ENCODE measurements around the gene TRIM28. TPM values are rescaled to one million over a fixed set of nuclear protein-coding genes. Genes with fewer than 3 reads are reported as not detected.
A peak's percentile ranks its signal among the peaks of the same experiment; 100 is the strongest.
"Not testable (repeated sequence)": the region's sequence is repeated elsewhere in the genome, so short reads cannot be mapped to it uniquely, and the experiment has no call there.

Gene TRIM28
- total RNA-seq = 100 to 1,000 TPM; 345 TPM

- H3K4me1 Mint-ChIP-seq = peaks cover 40% of the 10 kb centered on the region
- no peaks in the 10 kb centered on the region for H3K9me3 Mint-ChIP-seq
- H3K4me3 Mint-ChIP-seq = peak within 1 kb of the TSS; percentile 96
- H3K27ac Mint-ChIP-seq = peak within 1 kb of the TSS; percentile 98
- ChIA-PET POLR2A (interaction anchor here (0.6 to 5.9 kb wide), 10 partner anchors 10 to 68 kb away, joined by 3 to 89 read pairs (median 6); partner anchors contain the start of genes CHMP2A, SLC27A5, UBE2M and ZBTB45), CTCF (interaction anchor here (0.7 to 2.5 kb wide), 6 partner anchors 8 to 37 kb away, joined by 3 to 14 read pairs (median 4); partner anchors contain the start of genes CHMP2A and ZBTB45)
- H3K27me3 Mint-ChIP-seq = peaks cover 11% of the 10 kb centered on the region
- peak; percentile 100 for DNase-seq
- peaks cover 40% of the 10 kb centered on the region for H3K36me3 Mint-ChIP-seq (ENCODE audit: low read depth)
Measured at GRCh38 chr19:58543826-58544590, at the start of gene TRIM28. Gene TRIM28, plus strand, starts transcription at chr19:58544064. Its CDS starts 694 bp downstream, at chr19:58544758.

- CTCF ChIA-PET = interaction anchor here (0.8 kb wide), 1 partner anchor 16 kb away, joined by 3 read pairs; no protein-coding TSS in a partner anchor
- H3K9me3 Mint-ChIP-seq = peaks cover 8% of the 10 kb centered on the region
- POLR2A ChIA-PET = no interaction called here
- H3K4me3 Mint-ChIP-seq = peak overlapping the region; percentile 93
- H3K36me3 Mint-ChIP-seq (ENCODE audit: low read depth) = peaks cover 9% of the 10 kb centered on the region
- peak overlapping the region; percentile 14 for H3K27ac Mint-ChIP-seq
- no peak for DNase-seq
- H3K4me1 Mint-ChIP-seq = peaks cover 33% of the 10 kb centered on the region
- no peaks in the 10 kb centered on the region for H3K27me3 Mint-ChIP-seq
Measured at GRCh38 chr19:58497634-58498170, 46.2 kb upstream of the TRIM28 start.

- H3K4me3 Mint-ChIP-seq = peak overlapping the region; percentile 93
- H3K27ac Mint-ChIP-seq = peak overlapping the region; percentile 81
- H3K27me3 Mint-ChIP-seq = no peaks in the 10 kb centered on the region
- POLR2A ChIA-PET = interaction anchor here (2.2 to 2.9 kb wide), 2 partner anchors 9 to 10 kb away, joined by 8 to 11 read pairs; no protein-coding TSS in a partner anchor
- peaks cover 33% of the 10 kb centered on the region for H3K4me1 Mint-ChIP-seq
- no peak for DNase-seq
- peaks cover 9% of the 10 kb centered on the region for H3K36me3 Mint-ChIP-seq (ENCODE audit: low read depth)
- CTCF ChIA-PET = interaction anchor here (0.8 to 2.2 kb wide), 3 partner anchors 10 to 16 kb away, joined by 3 to 12 read pairs (median 6); no protein-coding TSS in a partner anchor
- H3K9me3 Mint-ChIP-seq = peaks cover 8% of the 10 kb centered on the region
Measured at GRCh38 chr19:58498316-58499020, 45.4 kb upstream of the TRIM28 start.

- no peaks in the 10 kb centered on the region for H3K27me3 Mint-ChIP-seq
- peaks cover 8% of the 10 kb centered on the region for H3K9me3 Mint-ChIP-seq
- DNase-seq = peak; percentile 99
- peaks cover 33% of the 10 kb centered on the region for H3K4me1 Mint-ChIP-seq
- H3K27ac Mint-ChIP-seq = peak overlapping the region; percentile 81
- peak overlapping the region; percentile 93 for H3K4me3 Mint-ChIP-seq
- POLR2A ChIA-PET = interaction anchor here (1.6 to 2.9 kb wide), 4 partner anchors 10 to 21 kb away, joined by 8 to 13 read pairs (median 12); partner anchors contain the start of gene ZBTB45
- H3K36me3 Mint-ChIP-seq (ENCODE audit: low read depth) = peaks cover 8% of the 10 kb centered on the region
- CTCF ChIA-PET = interaction anchor here (0.6 to 2.2 kb wide), 7 partner anchors 10 to 91 kb away, joined by 3 to 15 read pairs (median 5); partner anchors contain the start of genes ZBTB45 and ZNF584
Measured at GRCh38 chr19:58499021-58499927, 44.6 kb upstream of the TRIM28 start.

- DNase-seq = no peak
- Mint-ChIP-seq H3K4me1 (peaks cover 29% of the 10 kb centered on the region), H3K36me3 (ENCODE audit: low read depth) (peaks cover 4% of the 10 kb centered on the region), H3K27me3 (no peaks in the 10 kb centered on the region), H3K4me3 (no peak overlapping the region), H3K27ac (no peak overlapping the region), H3K9me3 (peaks cover 8% of the 10 kb centered on the region)
- POLR2A ChIA-PET = interaction anchor here (1.3 to 2.9 kb wide), 5 partner anchors 9 to 23 kb away, joined by 3 to 13 read pairs (median 11); partner anchors contain the start of gene ZBTB45
- CTCF ChIA-PET = interaction anchor here (0.7 to 2.2 kb wide), 5 partner anchors 11 to 92 kb away, joined by 3 to 15 read pairs (median 5); partner anchors contain the start of genes ZBTB45 and ZNF584
Measured at GRCh38 chr19:58500242-58500641, 43.6 kb upstream of the TRIM28 start.

- POLR2A ChIA-PET = interaction anchor here (2.7 kb wide), 1 partner anchor 8 kb away, joined by 8 read pairs; no protein-coding TSS in a partner anchor
- H3K4me3 Mint-ChIP-seq; H3K27me3 Mint-ChIP-seq; DNase-seq; H3K27ac Mint-ChIP-seq; H3K36me3 Mint-ChIP-seq (ENCODE audit: low read depth); CTCF ChIA-PET; H3K9me3 Mint-ChIP-seq; H3K4me1 Mint-ChIP-seq: not testable (repeated sequence)
Measured at GRCh38 chr19:58507602-58508223, 36.2 kb upstream of the TRIM28 start.

GRCh38 chr19:58509731-58510083 lies 34.2 kb upstream of the TRIM28 start:
- CTCF ChIA-PET = interaction anchor here (0.7 kb wide), 1 partner anchor 10 kb away, joined by 3 read pairs; no protein-coding TSS in a partner anchor
- no peak overlapping the region for H3K4me3 Mint-ChIP-seq
- peaks cover 10% of the 10 kb centered on the region for H3K9me3 Mint-ChIP-seq
- peaks cover 15% of the 10 kb centered on the region for H3K4me1 Mint-ChIP-seq
- POLR2A ChIA-PET = interaction anchor here (2.7 kb wide), 1 partner anchor 9 kb away, joined by 8 read pairs; no protein-coding TSS in a partner anchor
- no peak overlapping the region for H3K27ac Mint-ChIP-seq
- no peak for DNase-seq
- H3K27me3 Mint-ChIP-seq = no peaks in the 10 kb centered on the region
- H3K36me3 Mint-ChIP-seq (ENCODE audit: low read depth) = peaks cover 7% of the 10 kb centered on the region

- Mint-ChIP-seq H3K4me3 (no peak overlapping the region), H3K27ac (no peak overlapping the region), H3K36me3 (ENCODE audit: low read depth) (peaks cover 10% of the 10 kb centered on the region), H3K27me3 (no peaks in the 10 kb centered on the region), H3K4me1 (peaks cover 18% of the 10 kb centered on the region), H3K9me3 (peaks cover 10% of the 10 kb centered on the region)
- ChIA-PET CTCF (no interaction called here), POLR2A (interaction anchor here (1.5 to 2.7 kb wide), 2 partner anchors 10 kb away, joined by 4 to 8 read pairs; partner anchors contain the start of gene ZBTB45)
- no peak for DNase-seq
Measured at GRCh38 chr19:58510084-58510862, 33.6 kb upstream of the TRIM28 start.

- no peak within 1 kb of the TSS for H3K4me3 Mint-ChIP-seq
- H3K4me1 Mint-ChIP-seq = peaks cover 29% of the 10 kb centered on the region
- H3K36me3 Mint-ChIP-seq (ENCODE audit: low read depth) = peaks cover 20% of the 10 kb centered on the region
- H3K9me3 Mint-ChIP-seq = peaks cover 10% of the 10 kb centered on the region
- no peak within 1 kb of the TSS for H3K27ac Mint-ChIP-seq
- POLR2A ChIA-PET = interaction anchor here (0.5 to 1.5 kb wide), 4 partner anchors 8 to 283 kb away, joined by 3 to 4 read pairs (median 3); partner anchors contain the start of genes TRIM28 and ZBTB45
- no peak for DNase-seq
- CTCF ChIA-PET = no interaction called here
- no peaks in the 10 kb centered on the region for H3K27me3 Mint-ChIP-seq
Measured at GRCh38 chr19:58511353-58512208, 32.3 kb upstream of the TRIM28 start, which contains the start of gene SLC27A5. Gene SLC27A5, minus strand, starts transcription at chr19:58511992. Its CDS starts 37 bp downstream, at chr19:58511955.

- H3K27ac Mint-ChIP-seq = peak overlapping the region; percentile 84
- ChIA-PET CTCF (interaction anchor here (1.0 to 2.1 kb wide), 18 partner anchors 10 to 134 kb away, joined by 3 to 33 read pairs (median 4); partner anchors contain the start of genes CHMP2A and UBE2M), POLR2A (interaction anchor here (0.8 to 2.5 kb wide), 12 partner anchors 12 to 330 kb away, joined by 3 to 13 read pairs (median 5); partner anchors contain the start of genes CHMP2A, TRIM28, UBE2M and ZNF274)
- peaks cover 18% of the 10 kb centered on the region for H3K36me3 Mint-ChIP-seq (ENCODE audit: low read depth)
- H3K27me3 Mint-ChIP-seq = no peaks in the 10 kb centered on the region
- H3K4me3 Mint-ChIP-seq = peak overlapping the region; percentile 80
- DNase-seq = no peak
- no peaks in the 10 kb centered on the region for H3K9me3 Mint-ChIP-seq
- peaks cover 40% of the 10 kb centered on the region for H3K4me1 Mint-ChIP-seq
Measured at GRCh38 chr19:58513213-58513693, 30.6 kb upstream of the TRIM28 start.
